Stimulated activated CD8-positive, alpha-beta memory T cell treated with anti-CD3 and anti-CD28 coated beads, Interleukin-2, amount 100 ng/mL, for 48 hours (primary cell): Measurements from ENCODE around the gene EBF3.

Experiments
- DNase-seq, 2 donors: peaks; one replicate each; pipeline ENCODE4 v3.0.0-alpha.2; 2020; ENCODE audit warnings: low read depth in 2 of 2

The EBF3 gene

GRCh38 chr10:129959544-129960480 lies 4.3 kb downstream of the EBF3 start:
- DNase-seq = no peak

GRCh38 chr10:129958629-129959543 lies 5.2 kb downstream of the EBF3 start:
- no peak for DNase-seq

- DNase-seq = no peak
Measured at GRCh38 chr10:129958148-129958628, 5.9 kb downstream of the EBF3 start.

- no peak for DNase-seq
Measured at GRCh38 chr10:129956876-129957673, 7.0 kb downstream of the EBF3 start.

GRCh38 chr10:129956286-129956670 lies 7.8 kb downstream of the EBF3 start:
- no peak for DNase-seq

- DNase-seq = no peak
Measured at GRCh38 chr10:129955601-129956285, 8.3 kb downstream of the EBF3 start.

- DNase-seq = no peak
Measured at GRCh38 chr10:129954492-129955315, 9.4 kb downstream of the EBF3 start.

- no peak for DNase-seq
Measured at GRCh38 chr10:129953119-129954051, 10.7 kb downstream of the EBF3 start.

GRCh38 chr10:129952378-129953118 lies 11.5 kb downstream of the EBF3 start:
- DNase-seq = no peak

GRCh38 chr10:129951970-129952265 lies 12.2 kb downstream of the EBF3 start:
- no peak for DNase-seq

GRCh38 chr10:129951101-129951969 lies 12.7 kb downstream of the EBF3 start:
- DNase-seq = no peak

- no peak for DNase-seq
Measured at GRCh38 chr10:129950676-129951075, 13.4 kb downstream of the EBF3 start.

GRCh38 chr10:129949891-129950291 lies 14.2 kb downstream of the EBF3 start:
- no peak for DNase-seq

- no peak for DNase-seq
Measured at GRCh38 chr10:129949411-129949810, 14.7 kb downstream of the EBF3 start.

GRCh38 chr10:129946859-129947258 lies 17.2 kb downstream of the EBF3 start:
- DNase-seq = no peak

- DNase-seq = no peak
Measured at GRCh38 chr10:129945941-129946760, 17.9 kb downstream of the EBF3 start.

GRCh38 chr10:129945526-129945925 lies 18.5 kb downstream of the EBF3 start:
- no peak for DNase-seq
